Measurements from ENCODE around the gene LPCAT2.

DNA sequence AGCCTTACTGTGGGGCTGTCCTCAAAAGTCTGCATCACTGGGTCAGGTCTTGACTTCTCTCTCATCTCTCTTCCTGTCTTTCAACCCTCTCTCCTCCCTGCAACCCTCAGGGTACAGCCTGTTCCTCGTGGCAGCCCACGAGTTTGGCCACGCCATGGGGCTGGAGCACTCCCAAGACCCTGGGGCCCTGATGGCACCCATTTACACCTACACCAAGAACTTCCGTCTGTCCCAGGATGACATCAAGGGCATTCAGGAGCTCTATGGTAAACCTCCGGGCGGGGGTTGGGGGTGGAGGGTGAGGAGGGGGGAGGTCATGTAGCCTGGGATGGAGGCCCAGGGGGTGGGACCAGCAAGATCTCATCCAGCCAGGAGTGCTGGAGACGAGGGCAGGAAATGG, 17.2 kb upstream of the LPCAT2 start:
- TF ChIP-seq, protein P1, sequence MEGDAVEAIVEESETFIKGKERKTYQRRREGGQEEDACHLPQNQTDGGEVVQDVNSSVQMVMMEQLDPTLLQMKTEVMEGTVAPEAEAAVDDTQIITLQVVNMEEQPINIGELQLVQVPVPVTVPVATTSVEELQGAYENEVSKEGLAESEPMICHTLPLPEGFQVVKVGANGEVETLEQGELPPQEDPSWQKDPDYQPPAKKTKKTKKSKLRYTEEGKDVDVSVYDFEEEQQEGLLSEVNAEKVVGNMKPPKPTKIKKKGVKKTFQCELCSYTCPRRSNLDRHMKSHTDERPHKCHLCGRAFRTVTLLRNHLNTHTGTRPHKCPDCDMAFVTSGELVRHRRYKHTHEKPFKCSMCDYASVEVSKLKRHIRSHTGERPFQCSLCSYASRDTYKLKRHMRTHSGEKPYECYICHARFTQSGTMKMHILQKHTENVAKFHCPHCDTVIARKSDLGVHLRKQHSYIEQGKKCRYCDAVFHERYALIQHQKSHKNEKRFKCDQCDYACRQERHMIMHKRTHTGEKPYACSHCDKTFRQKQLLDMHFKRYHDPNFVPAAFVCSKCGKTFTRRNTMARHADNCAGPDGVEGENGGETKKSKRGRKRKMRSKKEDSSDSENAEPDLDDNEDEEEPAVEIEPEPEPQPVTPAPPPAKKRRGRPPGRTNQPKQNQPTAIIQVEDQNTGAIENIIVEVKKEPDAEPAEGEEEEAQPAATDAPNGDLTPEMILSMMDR (conservative IDR thresholded peaks at IDR 0.05; ENCODE audit: low read length): no peak
- no peak for TF ChIP-seq EZH2phosphoT487 (IDR thresholded peaks at IDR 0.05; ENCODE audit: borderline replicate concordance, low read depth, low read length)

Data from OCI-LY7 (cell line).